ENCODE results near the gene TTC9. TPM values are rescaled to one million over a fixed set of nuclear protein-coding genes. Genes with fewer than 3 reads are reported as not detected.

TTC9 gene
- total RNA-seq, 2 experiments from 2014 or later, result 5.5 to 5.7 TPM

- no peak for TF ChIP-seq CTCF (IDR thresholded peaks at IDR 0.05)
- peaks cover 85% of the 10 kb centered on the region for H3K4me1 Mint-ChIP-seq (ENCODE audit: low read depth)
- peaks cover 34% of the 10 kb centered on the region for H3K36me3 Mint-ChIP-seq (ENCODE audit: low read depth)
- intact Hi-C loops (cut with micrococcal nuclease), result no loop called here
- H3K27me3 Mint-ChIP-seq, result no peaks in the 10 kb centered on the region
- no peak for DNase-seq
- peak; percentile 32 for ATAC-seq
- no peaks in the 10 kb centered on the region for H3K9me3 Mint-ChIP-seq
- POLR2A ChIA-PET, result interaction anchor here (1.2 to 5.8 kb wide), 2 partner anchors 8 to 13 kb away, joined by 5 to 46 read pairs; partner anchors contain the start of gene TTC9
- H3K4me3 Mint-ChIP-seq, result peak overlapping the region; percentile 76
- CTCF ChIA-PET, result interaction anchor here (0.8 to 1.2 kb wide), 2 partner anchors 8 to 155 kb away, joined by 3 read pairs; partner anchors contain the start of gene MAP3K9
- H3K27ac Mint-ChIP-seq, result peak overlapping the region; percentile 98
Measured at GRCh38 chr14:70654632-70655031, 12.9 kb downstream of the TTC9 start.

GRCh38 chr14:70655110-70655826 lies 13.6 kb downstream of the TTC9 start:
- Mint-ChIP-seq H3K36me3 (ENCODE audit: low read depth) (peaks cover 32% of the 10 kb centered on the region), H3K27me3 (no peaks in the 10 kb centered on the region), H3K9me3 (no peaks in the 10 kb centered on the region), H3K27ac (peak overlapping the region; percentile 98), H3K4me1 (ENCODE audit: low read depth) (peaks cover 88% of the 10 kb centered on the region), H3K4me3 (peak overlapping the region; percentile 76)
- ChIA-PET POLR2A (interaction anchor here (1.0 to 5.8 kb wide), 4 partner anchors 9 to 242 kb away, joined by 3 to 46 read pairs (median 8); partner anchors contain the start of gene TTC9), CTCF (interaction anchor here (0.7 to 1.7 kb wide), 6 partner anchors 9 to 200 kb away, joined by 3 to 6 read pairs (median 3); partner anchors contain the start of genes MAP3K9 and TTC9)
- DNase-seq (peak; percentile 89), ATAC-seq (peak; percentile 82)
- no peak for TF ChIP-seq CTCF (IDR thresholded peaks at IDR 0.05)
- intact Hi-C loops (cut with micrococcal nuclease), result no loop called here

GRCh38 chr14:70658899-70659298 lies 17.2 kb downstream of the TTC9 start:
- DNase-seq (peak; percentile 54), ATAC-seq (no peak)
- intact Hi-C loops (cut with micrococcal nuclease), result no loop called here
- ChIA-PET CTCF (interaction anchor here (0.6 to 3.6 kb wide), 6 partner anchors 21 to 1206 kb away, joined by 3 to 13 read pairs (median 4); no protein-coding TSS in a partner anchor), POLR2A (interaction anchor here (1.1 to 2.7 kb wide), 4 partner anchors 9 to 18 kb away, joined by 3 to 21 read pairs (median 6); partner anchors contain the start of gene TTC9)
- TF ChIP-seq CTCF (IDR thresholded peaks at IDR 0.05), result no peak
- Mint-ChIP-seq H3K36me3 (ENCODE audit: low read depth) (peaks cover 20% of the 10 kb centered on the region), H3K9me3 (no peaks in the 10 kb centered on the region), H3K27me3 (no peaks in the 10 kb centered on the region), H3K4me1 (ENCODE audit: low read depth) (peaks cover 91% of the 10 kb centered on the region), H3K27ac (peak overlapping the region; percentile 98), H3K4me3 (peak overlapping the region; percentile 62)

- H3K36me3 Mint-ChIP-seq (ENCODE audit: low read depth), result peaks cover 20% of the 10 kb centered on the region
- no peaks in the 10 kb centered on the region for H3K9me3 Mint-ChIP-seq
- peak overlapping the region; percentile 98 for H3K27ac Mint-ChIP-seq
- POLR2A ChIA-PET, result interaction anchor here (0.9 to 2.2 kb wide), 4 partner anchors 13 to 24 kb away, joined by 3 to 13 read pairs (median 4); partner anchors contain the start of gene TTC9
- ATAC-seq (peak; percentile 69), DNase-seq (peak; percentile 70)
- TF ChIP-seq CTCF (IDR thresholded peaks at IDR 0.05), result no peak
- peak overlapping the region; percentile 59 for H3K4me3 Mint-ChIP-seq
- H3K27me3 Mint-ChIP-seq, result no peaks in the 10 kb centered on the region
- peaks cover 94% of the 10 kb centered on the region for H3K4me1 Mint-ChIP-seq (ENCODE audit: low read depth)
- intact Hi-C loops (cut with micrococcal nuclease), result no loop called here
- CTCF ChIA-PET, result interaction anchor here (0.7 to 2.0 kb wide), 6 partner anchors 9 to 84 kb away, joined by 3 to 7 read pairs (median 6); no protein-coding TSS in a partner anchor
Measured at GRCh38 chr14:70660967-70661893, 19.5 kb downstream of the TTC9 start.

Data from activated CD8-positive, alpha-beta T cell treated with anti-CD3 and anti-CD28 coated beads for 36 hours (primary cell).